CD14-positive monocyte (primary cell): ENCODE results near the gene HUNK. TPM values are rescaled to one million over a fixed set of nuclear protein-coding genes. Genes with fewer than 3 reads are reported as not detected.

Experiments
- DNase-seq, 3 donors: peaks; one replicate each; pipeline ENCODE4 v3.0.0-alpha.2; 2011 to 2022
- H2AFZ ChIP-seq: 2 replicates; pipeline ENCODE4 v1.6.0; 2012; ENCODE audit warnings: mild to moderate bottlenecking, low read depth, low read length, inconsistent platforms; ENCODE audit not compliant: insufficient read depth, poor library complexity, severe bottlenecking
- H3K27ac ChIP-seq, 2 donors: 1 replicate in 1 of 2; 2 replicates in 1 of 2; pipeline ENCODE4 v1.5.1; 2012 to 2013; ENCODE audit warnings: low read length in 2 of 2, control low read depth in 1 of 2, inconsistent platforms in 1 of 2, low read depth in 1 of 2, mild to moderate bottlenecking in 1 of 2
- H3K27me3 ChIP-seq, 2 donors: one replicate each; pipeline versions ENCODE4 v1.6.0 to v1.6.1; 2011 to 2013; ENCODE audit warnings: low read length in 2 of 2; ENCODE audit not compliant: control insufficient read depth in 2 of 2, insufficient read depth in 2 of 2
- H3K36me3 ChIP-seq, 2 donors: replicated peaks in 1 of 2; 1 replicate in 1 of 2; 2 replicates in 1 of 2; pipeline versions ENCODE4 v1.5.1 to v1.6.1; 2012 to 2013; ENCODE audit warnings: low read length in 2 of 2, control low read depth in 1 of 2, inconsistent platforms in 1 of 2, mild to moderate bottlenecking in 1 of 2; ENCODE audit not compliant: insufficient read depth in 2 of 2, control insufficient read depth in 1 of 2
- H3K4me1 ChIP-seq, 2 donors: 1 replicate in 1 of 2; 2 replicates in 1 of 2; pipeline versions ENCODE4 v1.5.1 to v1.6.1; 2012 to 2013; ENCODE audit warnings: low read length in 2 of 2, control low read depth in 1 of 2, inconsistent platforms in 1 of 2, mild to moderate bottlenecking in 1 of 2, moderate library complexity in 1 of 2; ENCODE audit not compliant: insufficient read depth in 2 of 2, control insufficient read depth in 1 of 2
- H3K4me2 ChIP-seq: replicated peaks from 2 replicates; pipeline ENCODE3; 2012; ENCODE audit warnings: low read length, moderate library complexity, mild to moderate bottlenecking; ENCODE audit not compliant: poor library complexity, severe bottlenecking; ENCODE audit errors: extremely low read depth
- H3K4me3 ChIP-seq, 3 experiments: fragments of 200-600 bp in 1 of 3; sonication (generic) in 1 of 3; replicated peaks in 1 of 3; 1 replicate in 2 of 3; 2 replicates in 1 of 3; pipeline ENCODE4 v1.5.1; 2011 to 2013; ENCODE audit warnings: low read length in 3 of 3, mild to moderate bottlenecking in 3 of 3, control low read depth in 2 of 3, low read depth in 2 of 3, inconsistent platforms in 1 of 3, moderate library complexity in 1 of 3
- H3K79me2 ChIP-seq: 2 replicates; pipeline ENCODE4 v1.6.0; 2012; ENCODE audit warnings: mild to moderate bottlenecking, control low read depth, inconsistent platforms, low read length, moderate library complexity; ENCODE audit not compliant: insufficient read depth
- H3K9ac ChIP-seq: 2 replicates; pipeline ENCODE4 v1.6.0; 2017; ENCODE audit warnings: low read length, mild to moderate bottlenecking; ENCODE audit not compliant: insufficient read depth, poor library complexity, severe bottlenecking
- H3K9me3 ChIP-seq, 2 donors: replicated peaks in 1 of 2; 1 replicate in 1 of 2; 2 replicates in 1 of 2; pipeline versions ENCODE4 v1.5.1 to v1.6.1; 2012 to 2013; ENCODE audit warnings: low read length in 2 of 2, control low read depth in 1 of 2; ENCODE audit not compliant: control insufficient read depth in 1 of 2, insufficient read depth in 1 of 2
- H4K20me1 ChIP-seq: 2 replicates; pipeline ENCODE4 v1.6.0; 2012; ENCODE audit warnings: mild to moderate bottlenecking, low read length, control low read depth, moderate library complexity; ENCODE audit not compliant: insufficient read depth
- H3K27ac Mint-ChIP-seq, 7 donors: one replicate each; pipeline ENCODE4 v1.8.0; 2020; ENCODE audit warnings: mild to moderate bottlenecking in 7 of 7, mixed read lengths in 7 of 7, moderate library complexity in 6 of 7, inconsistent platforms in 2 of 7
- H3K27me3 Mint-ChIP-seq, 3 donors: one replicate each; pipeline ENCODE4 v1.8.0; 2021 to 2022; ENCODE audit warnings: low read depth in 3 of 3, mild to moderate bottlenecking in 3 of 3, mixed read lengths in 3 of 3, moderate library complexity in 3 of 3, inconsistent platforms in 1 of 3
- H3K36me3 Mint-ChIP-seq, 2 donors: one replicate each; pipeline ENCODE4 v1.8.0; 2020; ENCODE audit warnings: mixed read lengths in 2 of 2, inconsistent platforms in 1 of 2, mild to moderate bottlenecking in 1 of 2
- H3K4me1 Mint-ChIP-seq: one replicate; pipeline ENCODE4 v1.8.0; 2020; ENCODE audit warnings: mild to moderate bottlenecking, mixed read lengths
- H3K4me3 Mint-ChIP-seq, 2 donors: one replicate each; pipeline ENCODE4 v1.8.0; 2020; ENCODE audit warnings: mild to moderate bottlenecking in 2 of 2, mixed read lengths in 2 of 2, moderate library complexity in 1 of 2
- H3K9me3 Mint-ChIP-seq, 7 donors: one replicate each; pipeline ENCODE4 v1.8.0; 2020 to 2022; ENCODE audit warnings: mixed read lengths in 7 of 7, mild to moderate bottlenecking in 6 of 7, moderate library complexity in 6 of 7, inconsistent platforms in 2 of 7
- WGBS: methylation state at CpG from one replicate; pipeline ENCODE4 v1.1.5; 2013; ENCODE audit warnings: missing lambda C conversion rate; ENCODE audit not compliant: insufficient coverage; 5-methylcytosine and 5-hydroxymethylcytosine counted together
- intact Hi-C, 2 donors: fragments of 100-400 bp; cut with micrococcal nuclease; formaldehyde crosslinking; loops; one replicate each; pipeline versions ENCODE4 v1.15.0 to v1.15.1; 2023
- polyA plus RNA-seq, 3 donors: library from polyadenylated mRNA; depleted of rRNA in 1 of 3; unstranded in 2 of 3; stranded (reverse) in 1 of 3; fragments of 300-500 nt in 2 of 3; fragments of >200 nt in 1 of 3; fragmentation: Illumina TruSeq in 2 of 3; gene quantifications; 1 replicate in 2 of 3; 2 replicates in 1 of 3; pipeline ENCODE4 v1.2.3, GENCODE V29; 2012 to 2021
- TF ChIP-seq, protein P1 (sequence below): fragments of 200-600 bp; IDR thresholded peaks from one replicate; pipeline ENCODE4 v1.8.0; 2022; ENCODE audit warnings: antibody characterized with exemption, mild to moderate bottlenecking

HUNK gene
- polyA plus RNA-seq, 3 donors: not detected

GRCh38 chr21:31948676-31949075, 75.9 kb downstream of the HUNK start:
- no peaks in the 10 kb centered on the region for H3K36me3 Mint-ChIP-seq
- peaks cover 3 to 7% (median 4%) of the 10 kb centered on the region in 3 donors for H3K27me3 Mint-ChIP-seq
- no peaks in the 10 kb centered on the region for H3K4me1 Mint-ChIP-seq
- Histone ChIP-seq H4K20me1 (no peaks in the 10 kb centered on the region), H3K27me3 (no peaks in the 10 kb centered on the region), H3K4me2 (no peak overlapping the region), H3K79me2 (no peaks in the 10 kb centered on the region), H3K36me3 (no peaks in the 10 kb centered on the region), H3K9ac (no peak overlapping the region), H3K9me3 (peaks cover 0 to 8% of the 10 kb centered on the region in 2 donors), H3K4me3 (no peak overlapping the region), H3K27ac (no peak overlapping the region), H2AFZ (no peak overlapping the region), H3K4me1 (no peaks in the 10 kb centered on the region)
- intact Hi-C loops: no loop called here
- no peak overlapping the region for H3K4me3 Mint-ChIP-seq
- TF ChIP-seq, protein P1, sequence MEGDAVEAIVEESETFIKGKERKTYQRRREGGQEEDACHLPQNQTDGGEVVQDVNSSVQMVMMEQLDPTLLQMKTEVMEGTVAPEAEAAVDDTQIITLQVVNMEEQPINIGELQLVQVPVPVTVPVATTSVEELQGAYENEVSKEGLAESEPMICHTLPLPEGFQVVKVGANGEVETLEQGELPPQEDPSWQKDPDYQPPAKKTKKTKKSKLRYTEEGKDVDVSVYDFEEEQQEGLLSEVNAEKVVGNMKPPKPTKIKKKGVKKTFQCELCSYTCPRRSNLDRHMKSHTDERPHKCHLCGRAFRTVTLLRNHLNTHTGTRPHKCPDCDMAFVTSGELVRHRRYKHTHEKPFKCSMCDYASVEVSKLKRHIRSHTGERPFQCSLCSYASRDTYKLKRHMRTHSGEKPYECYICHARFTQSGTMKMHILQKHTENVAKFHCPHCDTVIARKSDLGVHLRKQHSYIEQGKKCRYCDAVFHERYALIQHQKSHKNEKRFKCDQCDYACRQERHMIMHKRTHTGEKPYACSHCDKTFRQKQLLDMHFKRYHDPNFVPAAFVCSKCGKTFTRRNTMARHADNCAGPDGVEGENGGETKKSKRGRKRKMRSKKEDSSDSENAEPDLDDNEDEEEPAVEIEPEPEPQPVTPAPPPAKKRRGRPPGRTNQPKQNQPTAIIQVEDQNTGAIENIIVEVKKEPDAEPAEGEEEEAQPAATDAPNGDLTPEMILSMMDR: no peak
- H3K9me3 Mint-ChIP-seq: peaks cover 0 to 14% (median 5%) of the 10 kb centered on the region in 7 donors
- H3K27ac Mint-ChIP-seq: no peak overlapping the region
- WGBS: 80% methylated on average over 7 of the region's 7 CpGs
- no peak for DNase-seq

GRCh38 chr21:31952828-31953227, 80.0 kb downstream of the HUNK start:
- no peaks in the 10 kb centered on the region for H3K36me3 ChIP-seq
- H3K4me1 ChIP-seq: no peaks in the 10 kb centered on the region
- H3K36me3 Mint-ChIP-seq: no peaks in the 10 kb centered on the region
- H3K79me2 ChIP-seq: no peaks in the 10 kb centered on the region
- H3K4me1 Mint-ChIP-seq: no peaks in the 10 kb centered on the region
- no peak overlapping the region for H3K27ac ChIP-seq
- no peak overlapping the region for H3K9ac ChIP-seq
- H3K9me3 ChIP-seq: no peaks in the 10 kb centered on the region
- TF ChIP-seq, protein P1: no peak
- peaks cover 0 to 6% (median 2%) of the 10 kb centered on the region in 7 donors for H3K9me3 Mint-ChIP-seq
- H3K27me3 ChIP-seq: no peaks in the 10 kb centered on the region
- intact Hi-C loops: no loop called here
- H3K4me3 Mint-ChIP-seq: no peak overlapping the region
- no peak overlapping the region for H3K4me2 ChIP-seq
- peaks cover 4% of the 10 kb centered on the region in 3 donors for H3K27me3 Mint-ChIP-seq
- H3K4me3 ChIP-seq: no peak overlapping the region
- H2AFZ ChIP-seq: no peak overlapping the region
- 100% methylated on average over 1 of the region's 3 CpGs for WGBS
- no peak for DNase-seq
- no peak overlapping the region for H3K27ac Mint-ChIP-seq
- no peaks in the 10 kb centered on the region for H4K20me1 ChIP-seq
